ENCODE data around the gene BBS9.

The BBS9 gene

GRCh38 chr7:33634606-33635005 is 505.2 kb downstream of the BBS9 start:
- H3K4me3 ChIP-seq (ENCODE audit: low read length): no peak overlapping the region
- TF ChIP-seq CTCF (IDR thresholded peaks at IDR 0.05; ENCODE audit: insufficient read depth, low read depth, low read length, missing control alignments): no peak
- no peak for DNase-seq (ENCODE audit: low read depth)

- DNase-seq (ENCODE audit: low read depth): peak; percentile 66
- TF ChIP-seq CTCF (IDR thresholded peaks at IDR 0.05; ENCODE audit: insufficient read depth, low read depth, low read length, missing control alignments): no peak
- no peak overlapping the region for H3K4me3 ChIP-seq (ENCODE audit: low read length)
Observed at GRCh38 chr7:33636359-33636758, 507.0 kb downstream of the BBS9 start.

GRCh38 chr7:33639552-33640197 is 510.3 kb downstream of the BBS9 start:
- no peak for TF ChIP-seq CTCF (IDR thresholded peaks at IDR 0.05; ENCODE audit: insufficient read depth, low read depth, low read length, missing control alignments)

GRCh38 chr7:33640741-33641140 is 511.4 kb downstream of the BBS9 start:
- TF ChIP-seq CTCF (IDR thresholded peaks at IDR 0.05; ENCODE audit: insufficient read depth, low read depth, low read length, missing control alignments): no peak
- H3K4me3 ChIP-seq (ENCODE audit: low read length): no peak overlapping the region
- peak; percentile 8 for DNase-seq (ENCODE audit: low read depth)

More at GRCh38 chr7:33639552-33640197, 510.3 kb downstream of the BBS9 start:
- no peak for DNase-seq (ENCODE audit: low read depth)
- no peak overlapping the region for H3K4me3 ChIP-seq (ENCODE audit: low read length)

GRCh38 chr7:33642312-33642711 is 512.9 kb downstream of the BBS9 start:
- DNase-seq (ENCODE audit: low read depth): no peak
- TF ChIP-seq CTCF (IDR thresholded peaks at IDR 0.05; ENCODE audit: insufficient read depth, low read depth, low read length, missing control alignments): no peak

GRCh38 chr7:33643530-33643929 is 514.2 kb downstream of the BBS9 start:
- no peak for TF ChIP-seq CTCF (IDR thresholded peaks at IDR 0.05; ENCODE audit: insufficient read depth, low read depth, low read length, missing control alignments)
- H3K4me3 ChIP-seq (ENCODE audit: low read length): no peak overlapping the region
- no peak for DNase-seq (ENCODE audit: low read depth)

More at GRCh38 chr7:33642312-33642711, 512.9 kb downstream of the BBS9 start:
- no peak overlapping the region for H3K4me3 ChIP-seq (ENCODE audit: low read length)

- no peak overlapping the region for H3K4me3 ChIP-seq (ENCODE audit: low read length)
- no peak for TF ChIP-seq CTCF (IDR thresholded peaks at IDR 0.05; ENCODE audit: insufficient read depth, low read depth, low read length, missing control alignments)
- DNase-seq (ENCODE audit: low read depth): no peak
Observed at GRCh38 chr7:33644489-33644888, 515.1 kb downstream of the BBS9 start.
